HG03520 (cell line): ENCODE data around the gene BCAT1.

Source experiments
- ATAC-seq: cut with Tn5 transposase; IDR thresholded peaks from one replicate; pipeline ENCODE4 v1.9.1; 2021; ENCODE audit warnings: mild to moderate bottlenecking, moderate library complexity; ENCODE audit not compliant: unreplicated experiment

The BCAT1 gene

DNA sequence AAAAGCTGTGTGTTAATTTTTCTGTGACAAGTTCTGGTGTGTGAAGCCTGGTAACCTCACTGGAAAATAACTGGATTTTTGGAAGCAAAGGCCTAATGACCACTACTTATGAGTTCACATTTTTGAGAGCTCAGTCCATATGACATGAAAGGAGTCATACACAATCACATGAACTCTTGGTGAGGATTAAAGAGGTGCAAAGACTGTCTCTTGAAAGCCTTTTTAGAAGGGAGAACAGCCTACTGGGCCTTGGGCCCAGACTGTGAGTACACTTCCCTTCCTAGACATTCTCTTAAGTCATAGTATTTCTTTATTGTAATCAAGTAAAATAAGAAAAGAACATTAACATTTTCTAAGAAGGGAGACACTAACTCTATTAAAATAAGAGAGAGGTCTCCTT lies 176.1 kb downstream of the BCAT1 start:
- no peak for ATAC-seq

DNA sequence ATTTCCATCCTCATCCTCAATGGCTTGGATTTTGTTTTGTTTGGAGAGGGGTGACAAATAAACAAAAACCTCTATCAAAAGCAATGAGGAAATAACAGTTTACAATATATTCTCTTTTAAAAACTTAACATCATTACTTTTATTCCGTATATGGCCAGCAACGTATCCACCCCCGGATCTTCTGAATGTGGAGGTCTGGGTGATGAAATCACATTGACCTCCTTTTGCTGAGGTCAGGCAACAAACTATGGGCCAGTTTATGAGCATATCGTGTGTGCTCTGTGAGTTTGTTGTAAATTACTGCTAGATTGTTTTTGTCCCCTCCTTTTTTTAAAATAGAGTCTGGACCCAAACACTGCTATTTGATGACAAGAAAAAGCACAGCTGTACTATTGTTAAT lies 178.1 kb downstream of the BCAT1 start:
- no peak for ATAC-seq

DNA sequence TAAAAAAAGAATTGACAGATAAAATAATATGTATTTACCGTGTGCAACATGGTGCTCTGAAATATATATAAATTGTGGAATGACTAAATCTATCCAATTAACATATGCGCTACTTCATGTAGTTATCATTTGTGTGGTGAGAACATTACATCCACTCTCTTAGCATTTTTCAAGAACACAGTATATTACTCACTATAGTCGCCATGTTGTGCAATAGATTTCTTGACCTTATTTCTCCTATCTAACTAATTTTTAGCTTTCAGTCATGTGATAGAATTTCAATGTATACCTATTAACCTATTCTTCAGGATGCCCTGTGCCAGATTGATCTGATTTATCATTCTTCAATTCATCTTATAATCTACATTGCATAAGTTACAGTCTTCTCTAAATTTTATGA lies 178.6 kb downstream of the BCAT1 start:
- no peak for ATAC-seq

DNA sequence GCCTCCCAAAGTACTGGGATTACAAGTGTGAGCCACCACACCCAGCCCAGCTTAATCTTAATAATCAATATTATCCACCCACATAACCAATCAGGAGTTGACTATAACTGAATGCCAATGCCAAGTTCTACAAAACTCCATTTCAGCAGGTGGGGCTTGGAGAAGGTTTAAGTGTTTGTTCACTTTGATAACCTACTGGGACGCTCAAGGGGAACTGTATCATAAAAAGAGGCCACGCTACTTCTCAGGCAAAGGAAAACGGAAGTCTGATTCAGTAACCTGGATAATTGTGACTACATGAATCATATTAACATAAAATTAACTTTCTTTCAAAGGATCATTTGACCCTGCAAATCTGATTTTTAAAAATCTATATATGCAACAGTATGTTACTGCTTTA lies 179.2 kb downstream of the BCAT1 start:
- ATAC-seq: no peak

DNA sequence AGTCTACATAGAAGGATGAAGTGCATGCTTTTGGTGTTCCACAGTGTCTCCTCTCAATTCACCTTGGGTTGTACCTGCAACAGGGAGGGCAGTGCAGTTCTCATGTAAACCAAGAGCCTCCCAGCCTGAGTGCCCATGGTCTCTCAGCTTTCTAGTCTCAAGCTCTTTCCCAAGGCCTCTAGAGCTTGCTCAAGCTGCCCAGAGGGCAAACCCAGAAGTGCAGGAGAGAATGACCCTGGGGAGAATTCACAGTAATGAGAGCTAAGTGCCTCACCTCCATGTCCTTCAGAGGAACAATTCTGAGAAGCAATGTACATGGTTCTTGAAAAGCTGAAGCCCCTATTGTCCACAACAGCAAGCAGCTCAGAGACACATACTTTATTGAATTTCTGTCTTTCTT lies 180.5 kb downstream of the BCAT1 start:
- ATAC-seq: no peak

DNA sequence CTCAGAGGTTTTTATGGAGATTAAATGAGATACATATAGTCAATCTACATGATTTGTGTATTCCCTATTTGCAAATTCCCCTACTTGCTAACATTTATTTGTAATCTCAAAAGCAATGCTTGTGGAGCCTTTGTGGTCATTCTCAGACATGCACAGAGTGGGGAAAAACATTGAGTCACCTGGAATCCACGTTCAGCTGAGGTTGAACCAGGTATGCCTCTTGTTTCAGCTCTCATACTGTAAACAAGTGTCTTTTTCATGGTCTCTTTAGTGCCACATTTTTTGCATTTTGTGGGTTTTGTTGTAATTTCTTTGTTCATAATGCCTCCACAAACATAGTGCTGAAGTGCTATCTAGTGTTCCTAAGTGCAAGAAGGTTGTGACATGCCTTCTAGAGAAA lies 181.9 kb downstream of the BCAT1 start:
- no peak for ATAC-seq

DNA sequence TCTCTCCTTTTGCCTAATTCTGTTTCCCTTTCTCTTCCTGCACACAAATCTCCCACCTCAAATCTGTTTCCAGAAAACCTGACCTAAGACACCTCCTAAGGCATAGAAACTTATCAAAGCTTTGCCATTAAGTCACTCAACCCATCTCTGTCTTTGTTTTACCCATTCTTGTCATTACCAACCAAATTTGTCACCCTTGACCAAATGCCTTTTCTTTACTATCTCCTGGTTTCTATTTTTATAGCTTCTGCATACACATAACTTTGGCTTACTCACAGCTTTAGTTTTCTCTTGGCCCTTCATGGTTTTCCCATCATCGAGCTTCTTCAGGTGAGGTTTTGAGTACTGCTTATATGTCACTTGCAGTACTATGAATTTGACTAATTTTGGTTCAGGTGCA lies 184.2 kb downstream of the BCAT1 start:
- no peak for ATAC-seq

DNA sequence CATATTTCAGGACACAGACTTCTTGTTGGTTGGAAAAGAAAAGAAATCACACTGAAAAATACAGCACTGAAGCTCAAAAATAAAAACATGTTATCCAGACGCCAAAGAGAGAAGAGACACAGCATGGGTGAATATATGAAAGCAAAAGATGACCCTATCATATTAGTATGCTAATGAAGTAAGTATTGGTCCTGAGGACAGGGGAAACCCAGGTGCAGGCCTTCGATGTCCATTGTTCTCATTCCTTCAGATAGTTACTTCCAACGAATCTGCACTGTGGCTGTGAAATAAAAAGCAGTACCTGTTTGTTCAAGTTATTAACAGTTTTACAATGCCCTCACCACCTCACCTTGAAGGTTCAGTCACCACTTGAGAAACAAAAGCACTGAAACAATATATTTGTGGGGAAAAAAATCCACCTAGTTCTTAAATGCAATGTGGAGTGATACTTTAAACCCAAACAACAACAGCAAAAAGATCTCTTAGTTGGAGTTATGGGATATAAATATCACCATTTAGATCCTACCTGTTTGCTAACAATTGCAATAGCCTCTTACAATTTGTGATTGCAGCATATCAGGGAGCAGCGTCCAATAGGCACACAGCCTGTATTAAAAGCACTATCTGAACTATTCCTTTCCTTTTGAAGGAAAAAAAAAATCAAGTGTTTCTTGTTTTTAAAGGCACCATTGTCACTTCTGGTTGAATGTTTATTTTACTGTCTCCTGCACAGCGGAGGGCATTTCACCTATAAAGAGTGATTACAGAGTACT lies 188.1 kb downstream of the BCAT1 start:
- no peak for ATAC-seq

DNA sequence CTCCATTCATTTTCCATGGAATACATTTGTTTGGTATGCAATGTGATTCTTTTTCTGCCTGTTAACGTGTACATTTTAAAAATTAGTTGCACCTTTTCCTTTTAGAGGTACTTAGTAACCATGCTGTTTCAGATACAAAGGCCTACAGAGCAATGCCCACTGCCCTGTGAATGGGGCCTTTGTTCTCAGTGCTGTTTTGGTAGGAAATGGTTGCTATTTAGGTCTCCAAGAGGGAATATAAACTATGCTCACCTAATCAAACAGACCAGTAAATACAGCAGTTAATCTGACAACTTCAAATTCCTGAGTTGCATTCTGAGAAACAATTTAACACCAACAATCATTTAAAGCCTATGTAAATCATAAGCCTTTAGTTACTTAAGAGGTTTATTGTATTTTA lies 188.7 kb downstream of the BCAT1 start:
- ATAC-seq: no peak
